GM19324 (cell line): ENCODE measurements around the gene PTPN14.
A peak's percentile ranks its signal among the peaks of the same experiment; 100 is the strongest.

Source experiments
- ATAC-seq: cut with Tn5 transposase; IDR thresholded peaks from one replicate; pipeline ENCODE4 v1.9.1; 2021; ENCODE audit warnings: mild to moderate bottlenecking, moderate library complexity; ENCODE audit not compliant: unreplicated experiment, low FRiP score

PTPN14 gene

GRCh38 chr1:214460304-214460916 lies 91.0 kb downstream of the PTPN14 start:
- ATAC-seq = no peak

- no peak for ATAC-seq
Measured at GRCh38 chr1:214459895-214460294, 91.5 kb downstream of the PTPN14 start.

GRCh38 chr1:214458541-214458940 lies 92.9 kb downstream of the PTPN14 start:
- ATAC-seq = no peak

DNA sequence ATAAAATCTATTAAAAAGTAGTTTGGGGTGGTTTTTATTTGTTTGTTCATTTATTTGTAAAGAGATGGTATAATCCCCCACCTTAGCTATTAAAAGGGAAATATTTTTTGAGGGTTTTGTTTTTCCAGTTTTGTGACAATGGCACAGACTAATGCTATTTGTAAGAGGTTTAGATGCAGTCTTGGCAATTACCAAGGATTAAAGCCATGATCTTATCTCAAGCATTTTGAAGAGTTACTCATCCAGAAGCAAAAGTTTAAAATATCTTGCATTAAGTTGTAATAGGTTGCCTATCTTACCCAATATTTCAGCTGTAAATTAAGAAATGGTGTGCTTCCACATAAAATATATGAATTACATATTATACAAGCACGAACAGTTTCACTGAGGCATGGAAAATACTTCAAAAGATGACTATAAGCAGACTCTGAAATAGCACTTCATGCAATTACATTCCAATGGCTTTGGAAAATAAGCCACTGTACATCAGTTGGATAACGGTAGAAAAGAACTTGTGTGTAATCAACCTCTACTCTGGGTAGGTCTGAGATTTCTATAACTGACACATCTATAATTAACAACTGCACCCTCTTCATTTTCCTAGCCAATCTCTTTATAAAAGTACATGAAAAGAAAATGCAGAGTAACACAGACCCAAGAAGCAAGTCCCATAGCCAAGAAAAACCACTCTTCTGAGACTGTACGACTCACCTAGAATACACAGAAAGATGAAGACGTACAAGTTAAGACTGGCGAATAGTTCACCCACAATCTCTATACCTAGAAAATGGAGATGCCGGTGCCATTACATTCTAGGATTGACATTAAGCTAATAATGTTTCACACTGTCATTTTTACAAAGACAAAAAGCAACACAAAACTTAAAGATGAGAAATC lies 95.2 kb downstream of the PTPN14 start:
- ATAC-seq = no peak

GRCh38 chr1:214455479-214455878 lies 95.9 kb downstream of the PTPN14 start:
- no peak for ATAC-seq

DNA sequence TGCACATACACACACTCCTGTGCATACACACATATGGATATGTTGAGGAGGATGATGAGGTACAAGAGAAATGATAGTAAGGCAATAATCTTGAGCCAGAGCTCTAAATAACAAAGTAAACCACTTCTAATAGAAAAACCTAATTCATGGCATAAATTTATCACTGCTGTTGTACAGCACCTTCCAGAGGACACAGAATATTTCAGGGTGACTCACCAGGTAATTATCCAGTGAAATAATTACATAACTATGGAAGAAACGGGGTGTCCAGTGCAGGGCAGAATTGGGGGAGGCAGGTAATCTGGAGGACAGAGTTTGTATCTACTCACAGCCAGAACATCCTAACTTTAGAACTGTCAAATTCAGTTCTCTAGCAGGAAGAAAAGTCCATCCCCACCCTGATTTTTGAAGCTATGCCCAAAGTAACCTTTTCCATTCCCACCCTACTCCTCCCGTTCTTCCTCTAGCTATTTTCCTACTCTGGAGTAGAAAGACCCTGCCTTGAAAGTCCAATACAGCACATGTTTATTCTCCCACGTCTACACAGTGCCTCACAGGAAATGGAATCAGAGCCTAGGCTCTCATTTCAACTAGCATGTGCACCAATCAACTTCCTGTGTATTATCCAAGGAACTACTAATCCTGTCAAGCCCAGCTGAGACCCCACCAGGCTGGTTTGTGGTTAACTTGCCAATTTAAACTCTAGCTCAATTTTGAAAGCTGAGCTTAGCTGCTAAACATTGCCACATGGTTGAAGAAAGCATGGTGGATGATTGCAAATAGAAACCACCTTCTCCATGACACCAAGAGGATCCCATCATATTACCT lies 96.6 kb downstream of the PTPN14 start:
- ATAC-seq = no peak

GRCh38 chr1:214453109-214453722 lies 98.2 kb downstream of the PTPN14 start:
- ATAC-seq = no peak

DNA sequence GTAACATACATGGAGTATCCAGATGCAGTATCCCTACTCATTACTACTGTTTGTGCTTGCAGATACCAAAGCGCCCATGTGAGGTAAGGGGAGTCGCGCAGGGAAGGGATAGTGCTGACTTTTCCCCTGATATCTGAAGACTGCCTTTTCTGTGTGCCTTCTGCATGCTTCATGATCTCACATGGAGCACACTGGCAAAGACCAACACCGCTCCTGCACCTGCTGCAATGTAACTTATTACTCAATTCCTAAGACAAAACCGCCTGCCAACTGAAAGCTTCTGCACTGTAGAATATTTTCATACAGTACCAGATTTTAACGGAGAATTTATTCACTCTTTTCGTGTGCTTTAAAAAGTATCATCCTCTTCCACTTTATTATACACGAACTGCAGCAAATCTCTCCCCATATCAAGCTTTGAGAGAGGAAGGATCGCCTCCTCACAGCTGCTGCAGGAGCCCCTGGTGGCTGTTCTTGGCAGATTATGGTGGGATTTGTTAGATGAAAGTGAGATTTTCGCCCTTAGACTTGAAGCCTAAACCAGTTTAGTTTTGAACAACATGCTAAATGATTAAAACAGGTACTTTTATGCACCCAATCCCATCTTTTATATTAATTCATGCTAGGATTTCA lies 99.1 kb downstream of the PTPN14 start:
- no peak for ATAC-seq

DNA sequence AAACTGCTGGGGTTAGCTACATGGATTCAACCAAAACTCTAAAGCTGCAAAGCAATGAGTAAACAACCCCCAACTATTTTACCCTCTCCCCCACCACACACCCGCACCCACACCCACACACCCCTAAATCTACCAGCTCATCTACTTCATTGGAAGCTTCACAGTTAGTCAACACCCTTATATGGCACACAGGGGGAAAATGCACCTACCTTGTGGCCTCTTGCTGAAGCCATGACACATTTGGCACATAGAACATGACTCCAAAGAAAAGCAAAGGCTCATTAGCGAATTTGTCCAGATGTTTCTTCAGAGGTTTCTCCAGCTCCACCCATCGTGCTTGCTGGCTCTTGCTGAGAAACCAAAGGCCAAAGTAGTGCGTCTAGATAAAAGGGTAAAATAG lies 99.8 kb downstream of the PTPN14 start:
- no peak for ATAC-seq

- no peak for ATAC-seq
Measured at GRCh38 chr1:214449371-214449770, 102.0 kb downstream of the PTPN14 start.

DNA sequence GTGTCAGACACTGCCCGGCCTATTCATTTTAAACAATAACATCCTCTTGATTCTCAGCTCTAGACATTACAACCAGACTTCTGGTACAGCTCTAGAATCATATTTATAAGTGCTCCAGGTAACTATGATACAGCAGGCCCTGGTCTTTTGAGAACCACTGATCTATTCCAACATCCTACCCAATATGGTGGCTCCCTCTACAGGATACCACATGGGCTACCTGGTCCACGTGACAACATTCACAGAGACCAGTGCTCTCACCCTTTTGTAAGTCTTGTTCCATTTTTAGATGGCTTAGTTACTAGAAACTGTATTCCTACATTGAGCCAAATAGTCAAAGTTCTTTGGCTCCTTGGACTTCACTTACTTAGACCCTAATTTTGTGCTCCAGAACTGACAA lies 102.9 kb downstream of the PTPN14 start:
- no peak for ATAC-seq

- ATAC-seq = no peak
Measured at GRCh38 chr1:214447557-214447871, 103.9 kb downstream of the PTPN14 start.

GRCh38 chr1:214446772-214447556 lies 104.4 kb downstream of the PTPN14 start:
- ATAC-seq = peak; percentile 91

- no peak for ATAC-seq
Measured at GRCh38 chr1:214445831-214446614, 105.4 kb downstream of the PTPN14 start.

GRCh38 chr1:214445199-214445598 lies 106.2 kb downstream of the PTPN14 start:
- ATAC-seq = no peak

DNA sequence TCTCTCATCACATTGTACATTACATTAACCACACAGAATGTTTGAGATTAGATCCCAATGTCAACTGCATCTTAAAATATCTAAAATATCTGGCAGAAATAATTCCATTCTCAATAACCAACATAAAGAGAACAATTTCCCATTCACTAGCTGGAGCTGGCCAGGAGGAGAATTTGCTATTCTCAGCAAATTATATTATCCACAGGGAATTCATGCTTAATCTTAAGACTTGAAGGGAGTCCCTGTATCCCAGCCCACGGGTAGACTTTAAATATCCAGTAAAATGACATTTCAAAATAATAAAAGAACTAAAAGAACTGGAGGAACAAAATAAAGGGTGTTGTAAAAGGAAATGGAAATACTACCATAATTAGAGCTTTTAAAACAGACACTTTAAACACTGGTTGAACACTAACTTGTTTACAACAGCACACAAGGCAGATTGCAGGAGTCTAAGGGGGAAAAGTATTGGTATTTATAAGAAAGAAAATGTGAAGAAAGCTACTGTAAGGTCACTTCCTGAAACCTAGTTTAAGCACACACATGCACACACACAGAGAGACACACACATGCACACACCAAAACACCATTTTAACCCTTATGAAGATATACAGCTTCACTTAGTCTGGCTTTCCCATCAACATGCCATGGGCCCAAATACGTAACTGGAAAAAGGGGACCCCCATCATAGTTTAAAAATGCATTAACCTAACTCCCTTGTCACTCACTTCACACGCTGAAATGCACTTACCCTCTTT lies 107.0 kb downstream of the PTPN14 start:
- ATAC-seq = no peak

DNA sequence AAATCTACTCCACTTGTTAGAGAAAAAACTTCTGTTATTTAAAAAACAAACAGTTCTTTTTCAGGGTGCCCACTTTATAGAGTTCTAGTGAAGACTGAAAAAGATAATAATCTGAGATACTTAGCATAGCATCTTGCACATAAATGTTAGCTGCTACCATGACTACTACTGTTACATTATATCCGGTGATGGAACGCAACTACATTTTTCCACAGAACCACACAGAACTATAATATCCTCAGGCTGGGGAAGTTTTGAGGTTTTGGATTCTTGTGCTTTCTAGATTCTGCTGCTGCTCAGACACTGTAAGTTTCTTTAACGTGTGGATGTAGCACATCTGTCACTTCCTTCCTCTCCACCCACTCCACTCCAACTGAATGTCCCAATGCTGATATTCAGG lies 110.3 kb downstream of the PTPN14 start:
- no peak for ATAC-seq
